ENCODE measurements around the gene SYP.
A peak's percentile ranks its signal among the peaks of the same experiment; 100 is the strongest.
"Not testable (repeated sequence)": the region's sequence is repeated elsewhere in the genome, so short reads cannot be mapped to it uniquely, and the experiment has no call there.

The SYP gene

DNA sequence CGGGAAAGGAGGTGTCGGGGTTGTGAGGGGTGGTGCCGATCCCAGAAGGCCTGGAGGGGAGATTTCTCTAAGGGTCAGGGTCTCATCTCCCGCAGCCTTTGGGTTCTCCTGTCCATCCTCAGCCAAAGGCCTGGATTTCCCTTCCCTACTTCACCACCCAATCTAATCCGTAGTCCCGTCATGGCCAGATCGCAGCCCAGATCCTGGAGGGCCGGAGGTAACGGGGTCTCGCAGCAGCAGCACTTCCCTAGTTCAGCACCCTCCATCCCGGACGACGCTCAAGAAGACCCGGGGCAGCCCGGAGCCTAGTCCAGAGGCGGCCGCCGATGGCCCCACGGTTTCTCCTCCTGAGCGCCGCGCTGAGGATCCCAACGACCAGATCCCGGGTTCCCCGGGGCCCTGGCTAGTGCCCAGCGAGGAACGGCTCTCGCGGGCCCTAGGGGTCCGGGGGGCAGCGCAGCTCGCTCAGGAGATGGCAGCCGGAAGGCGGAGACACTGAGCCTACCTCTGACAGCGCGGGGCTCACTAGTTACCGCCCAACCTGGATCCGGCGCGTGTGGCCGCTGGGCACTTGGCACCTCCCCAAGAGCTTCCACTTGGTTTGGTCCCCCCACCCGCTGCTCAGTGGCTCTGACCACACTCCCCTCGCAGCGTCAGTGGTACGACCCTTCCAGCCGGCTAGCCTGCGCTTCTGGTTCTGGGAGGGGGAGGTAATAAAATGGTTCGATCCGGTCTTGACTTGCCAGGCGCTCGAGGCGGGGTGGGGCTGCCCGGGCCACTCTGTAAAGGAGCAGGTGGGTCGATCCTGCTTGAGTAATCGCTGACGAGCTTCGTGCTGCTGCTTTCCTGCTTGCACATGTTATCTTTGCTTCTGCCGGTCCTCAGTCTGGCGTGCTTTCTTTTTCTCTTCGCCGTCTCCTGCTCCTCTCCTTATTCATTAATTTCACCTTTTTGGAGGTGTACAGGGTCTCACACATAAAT is 33.8 kb downstream of the SYP start:
- peak; percentile 51 for DNase-seq

DNA sequence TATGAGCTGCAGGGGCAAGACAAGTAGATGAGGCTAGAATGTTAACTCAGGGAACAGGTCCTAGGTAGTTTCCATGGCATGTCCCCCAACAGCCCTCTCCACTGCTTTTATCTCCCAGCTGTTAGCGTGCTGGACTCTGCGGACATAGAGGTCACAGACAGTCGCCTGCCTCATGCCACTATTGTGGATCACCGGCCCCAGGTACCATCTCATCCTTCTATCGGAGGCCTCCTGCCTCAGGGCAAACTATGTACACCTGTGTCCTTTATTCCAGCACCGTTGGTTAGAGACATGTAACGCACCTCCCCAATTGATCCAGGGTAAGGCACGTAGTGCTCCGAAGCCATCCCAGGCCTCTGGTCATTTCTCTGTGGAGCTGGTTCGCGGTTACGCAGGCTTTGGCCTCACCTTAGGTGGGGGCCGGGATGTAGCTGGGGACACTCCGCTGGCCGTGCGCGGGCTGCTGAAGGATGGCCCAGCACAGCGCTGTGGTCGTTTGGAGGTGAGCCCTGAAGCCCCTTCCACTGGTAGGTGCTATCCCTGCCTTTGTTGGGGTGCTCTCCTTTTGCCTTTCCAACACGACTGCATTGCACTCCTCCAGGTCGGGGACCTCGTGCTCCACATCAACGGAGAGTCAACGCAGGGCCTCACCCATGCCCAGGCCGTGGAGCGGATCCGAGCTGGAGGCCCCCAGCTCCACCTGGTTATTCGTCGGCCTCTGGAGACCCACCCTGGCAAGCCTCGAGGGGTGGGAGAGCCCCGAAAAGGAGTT is 35.2 kb downstream of the SYP start:
- no peak for DNase-seq

DNA sequence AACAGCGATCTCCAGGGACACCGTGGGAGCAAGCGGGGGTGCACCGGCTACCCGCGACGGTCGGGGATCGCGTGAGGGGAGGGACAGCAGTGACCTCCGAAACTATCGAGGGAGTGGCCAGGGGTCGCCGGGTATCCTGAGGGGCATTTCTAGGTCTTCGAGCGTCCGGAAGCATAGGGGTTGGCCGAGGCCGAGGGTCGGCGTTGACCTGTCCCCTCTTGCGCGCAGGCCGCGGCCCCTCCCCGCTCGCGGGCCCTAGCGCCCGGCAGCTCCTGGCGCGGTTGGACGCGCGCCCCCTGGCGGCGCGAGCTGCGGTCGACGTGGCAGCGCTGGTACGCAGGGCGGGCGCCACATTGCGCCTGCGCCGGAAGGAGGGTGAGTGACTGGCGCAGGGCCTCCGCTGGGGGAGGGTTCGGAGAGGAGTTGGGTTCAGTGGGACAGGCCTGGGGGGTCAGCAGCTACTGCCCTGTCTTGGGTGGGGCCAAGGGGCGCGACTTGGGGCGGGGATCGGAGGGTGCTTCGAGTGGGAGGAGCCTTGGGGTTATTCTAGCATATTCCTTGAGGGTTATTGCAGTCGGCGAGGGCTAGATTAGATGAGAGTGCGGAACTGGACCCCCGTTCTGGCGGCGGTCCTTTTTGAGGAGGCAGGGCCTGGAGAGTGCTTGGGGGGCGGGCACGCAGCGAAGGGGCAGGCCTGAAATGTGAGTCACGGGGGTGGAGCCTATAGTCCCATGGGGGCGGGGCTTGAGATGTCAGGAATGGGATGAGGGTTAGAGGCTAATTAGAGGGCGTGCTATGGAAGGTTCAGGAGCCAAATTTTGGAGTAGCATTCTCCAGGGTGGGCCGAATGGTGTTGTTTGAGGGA is 36.2 kb downstream of the SYP start:
- peak; percentile 71 for DNase-seq

DNA sequence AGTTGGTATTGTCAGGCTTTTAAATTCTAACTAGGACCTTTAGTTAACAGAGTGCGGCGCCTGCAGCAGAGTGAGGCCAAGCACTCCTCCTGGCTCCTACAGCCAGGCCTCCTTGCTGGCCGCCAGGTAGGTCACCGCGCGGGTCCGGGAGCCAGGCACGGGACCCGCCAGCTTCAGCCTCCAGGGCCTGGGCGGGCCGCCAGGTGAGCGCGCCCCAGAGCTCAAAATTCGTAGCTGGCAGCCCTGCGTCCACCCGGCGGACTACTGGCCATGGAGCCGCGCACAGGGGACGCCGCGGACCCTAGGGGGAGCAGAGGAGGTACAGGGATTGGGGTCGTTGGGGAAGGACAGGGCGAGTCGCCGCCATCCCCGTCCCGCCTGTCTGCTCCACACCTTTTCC is 37.4 kb downstream of the SYP start, which contains the start of gene MAGIX:
MAGIX (plus strand) TSS at position 139 of the 400 bp plus-strand sequence; CDS start at position 271, 132 bp downstream.
- DNase-seq = no peak

DNA sequence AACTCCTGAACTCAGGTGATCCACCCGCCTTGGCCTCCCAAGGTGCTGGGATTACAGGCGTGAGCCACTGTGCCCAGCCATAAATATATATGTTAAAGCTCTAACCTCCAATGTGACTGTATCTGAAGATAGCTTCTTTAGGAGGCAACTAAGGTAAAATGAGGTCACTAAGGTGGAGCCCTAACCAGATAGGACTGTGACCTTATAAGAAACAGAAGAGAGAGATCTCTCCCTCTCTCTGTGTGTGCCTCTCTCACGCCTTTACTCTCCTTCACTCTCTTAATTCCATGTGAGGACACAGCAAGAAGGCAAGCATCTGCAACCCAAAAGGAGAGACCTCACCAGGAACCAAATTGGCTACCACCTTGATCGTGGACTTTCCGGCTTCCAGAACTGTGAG is 38.4 kb downstream of the SYP start:
- no peak for DNase-seq

DNA sequence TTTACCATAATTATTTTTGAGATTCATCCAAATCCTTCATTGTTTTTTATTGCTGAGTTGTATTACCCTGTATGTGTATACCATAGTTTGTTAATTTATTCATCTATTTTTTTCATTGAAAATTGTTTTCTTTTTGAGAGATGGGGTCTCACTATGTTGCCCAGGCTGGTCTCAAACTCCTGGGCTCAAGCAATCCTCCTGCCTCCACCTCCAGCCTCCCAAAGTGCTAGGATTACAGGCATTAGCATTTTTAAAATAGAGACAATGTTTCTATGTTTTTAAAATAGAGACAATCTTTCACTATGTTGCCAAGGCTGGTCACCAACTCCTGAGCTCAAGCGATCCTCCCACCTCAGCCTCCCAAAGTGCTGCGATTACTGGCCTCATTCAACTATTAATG is 39.1 kb downstream of the SYP start:
- DNase-seq = no peak

DNA sequence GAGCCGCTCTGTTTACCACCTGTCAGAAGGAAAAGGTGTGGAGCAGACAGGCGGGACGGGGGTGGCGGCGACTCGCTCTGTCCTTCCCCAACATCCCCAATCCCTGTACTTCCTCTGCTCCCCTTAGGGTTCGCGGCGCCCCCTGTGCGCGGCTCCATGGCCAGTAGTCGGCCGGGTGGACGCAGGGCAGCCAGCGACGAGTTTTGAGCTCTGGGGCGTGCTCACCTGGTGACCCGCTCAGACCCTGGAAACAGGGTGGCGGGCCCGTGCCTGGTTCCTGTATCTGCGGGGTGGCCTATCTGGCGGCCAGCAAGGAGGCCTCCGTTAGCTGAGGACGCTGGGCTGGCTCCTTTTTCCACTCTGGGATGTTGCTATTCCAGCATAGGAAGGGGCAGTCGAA is 42.8 kb downstream of the SYP start:
- DNase-seq = no peak

DNA sequence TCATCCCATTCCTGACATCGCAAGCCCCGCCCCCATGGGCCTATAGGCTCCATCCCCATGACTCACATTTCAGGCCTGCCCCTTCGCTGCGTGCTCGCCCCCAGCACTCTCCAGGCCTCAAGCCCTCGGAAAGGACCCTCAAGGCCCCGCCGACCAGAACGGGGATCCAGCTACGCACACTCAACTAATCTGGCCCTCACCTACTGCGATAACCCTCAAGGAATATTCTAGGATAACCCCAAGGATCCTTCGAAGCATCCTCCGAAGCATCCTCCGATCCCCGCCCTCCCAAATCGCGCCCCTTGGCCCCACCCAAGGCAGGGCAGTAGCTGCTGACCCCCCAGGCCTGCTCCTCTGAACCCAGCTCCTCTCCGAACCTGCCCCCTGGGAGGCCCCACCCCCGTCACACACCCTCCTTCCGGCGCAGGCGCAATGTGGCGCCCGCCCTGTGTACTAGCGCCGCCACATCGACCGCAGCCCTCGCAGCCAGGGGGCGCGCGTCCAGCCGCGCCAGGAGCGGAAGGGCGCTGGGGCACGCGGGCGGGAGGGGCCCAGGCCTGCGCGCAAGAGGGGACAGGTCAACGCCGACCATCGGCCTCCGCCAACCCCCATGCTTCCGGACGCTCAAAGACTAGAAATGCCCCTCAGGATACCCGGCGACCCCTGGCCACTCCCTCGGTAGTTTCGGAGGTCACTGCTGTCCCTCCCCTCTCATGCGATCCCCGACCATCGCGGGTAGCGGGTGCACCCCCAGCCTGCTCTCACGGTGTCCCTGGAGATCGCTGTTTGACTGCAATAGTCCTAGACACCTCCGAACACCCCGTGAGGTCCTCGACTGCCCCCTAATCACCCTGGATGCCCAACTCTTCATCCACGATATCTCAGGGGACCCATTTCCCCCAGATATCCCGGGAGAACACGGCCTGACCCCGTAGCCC is 43.8 kb downstream of the SYP start:
- peak; percentile 73 for DNase-seq

DNA sequence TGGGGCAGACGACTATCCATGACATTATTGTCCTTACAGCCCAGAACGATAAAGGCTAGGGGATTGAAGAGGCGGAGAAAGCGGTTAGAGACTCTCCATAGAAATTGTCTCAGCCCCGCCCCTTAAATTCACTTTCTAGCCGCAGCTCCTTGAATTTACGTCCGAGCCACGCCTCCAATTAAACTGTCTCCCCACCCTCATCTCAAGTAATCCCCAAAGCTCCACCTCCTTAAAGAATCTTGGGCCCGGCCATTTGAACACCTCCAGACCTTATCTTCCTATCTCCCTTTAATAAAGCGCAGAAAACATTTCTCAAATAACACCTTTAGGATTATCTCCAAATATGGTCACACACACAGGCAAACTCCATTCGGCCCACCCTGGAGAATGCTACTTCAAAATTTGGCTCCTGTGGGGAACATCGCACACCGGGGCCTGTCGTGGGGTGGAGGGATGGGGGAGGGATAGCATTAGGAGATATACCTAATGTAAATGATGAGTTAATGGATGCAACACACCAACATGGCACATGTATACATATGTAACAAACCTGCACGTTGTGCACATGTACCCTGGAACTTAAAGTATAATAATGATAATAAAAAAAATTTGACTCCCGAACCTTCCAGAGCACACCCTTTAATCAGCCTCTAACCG is 44.6 kb downstream of the SYP start:
- DNase-seq = no peak

DNA sequence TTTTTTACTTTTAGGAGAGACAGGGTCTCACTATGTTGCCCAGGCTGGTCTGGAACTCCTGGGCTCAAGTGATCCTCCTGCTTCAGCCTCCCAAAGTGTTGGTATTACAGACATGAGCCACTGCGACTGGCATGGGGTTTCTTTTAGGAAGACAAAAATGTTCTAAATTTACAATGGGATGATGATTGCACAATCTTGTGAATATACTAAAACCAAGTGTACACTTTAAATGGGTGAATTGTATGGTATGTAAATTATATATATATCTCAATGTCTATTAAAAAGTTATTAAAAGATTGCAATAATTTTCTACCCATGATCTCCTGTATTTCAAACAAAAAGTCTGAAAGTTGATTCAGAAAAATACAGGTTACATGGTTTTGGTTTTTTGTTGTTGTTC is 46.5 kb downstream of the SYP start:
- DNase-seq = no peak

DNA sequence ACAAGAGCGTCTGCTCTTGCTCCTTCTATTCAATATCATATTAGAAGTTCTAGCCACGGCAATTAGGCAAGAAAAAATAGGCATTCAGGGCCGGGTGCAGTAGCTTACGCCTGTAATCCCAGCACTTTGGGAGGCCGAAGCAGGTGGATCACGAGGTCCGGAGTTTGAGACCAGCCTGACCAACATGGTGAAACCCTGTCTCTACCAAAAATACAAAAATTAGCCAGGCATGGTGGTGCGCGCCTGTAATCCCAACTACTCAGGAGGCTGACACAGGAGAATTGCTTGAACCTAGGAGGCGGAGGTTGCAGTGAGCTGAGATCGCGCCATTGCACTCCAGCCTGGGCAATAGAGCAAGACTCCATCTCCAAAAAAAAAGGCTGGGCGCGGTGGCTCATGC is 50.7 kb downstream of the SYP start:
- DNase-seq = not testable (repeated sequence)

DNA sequence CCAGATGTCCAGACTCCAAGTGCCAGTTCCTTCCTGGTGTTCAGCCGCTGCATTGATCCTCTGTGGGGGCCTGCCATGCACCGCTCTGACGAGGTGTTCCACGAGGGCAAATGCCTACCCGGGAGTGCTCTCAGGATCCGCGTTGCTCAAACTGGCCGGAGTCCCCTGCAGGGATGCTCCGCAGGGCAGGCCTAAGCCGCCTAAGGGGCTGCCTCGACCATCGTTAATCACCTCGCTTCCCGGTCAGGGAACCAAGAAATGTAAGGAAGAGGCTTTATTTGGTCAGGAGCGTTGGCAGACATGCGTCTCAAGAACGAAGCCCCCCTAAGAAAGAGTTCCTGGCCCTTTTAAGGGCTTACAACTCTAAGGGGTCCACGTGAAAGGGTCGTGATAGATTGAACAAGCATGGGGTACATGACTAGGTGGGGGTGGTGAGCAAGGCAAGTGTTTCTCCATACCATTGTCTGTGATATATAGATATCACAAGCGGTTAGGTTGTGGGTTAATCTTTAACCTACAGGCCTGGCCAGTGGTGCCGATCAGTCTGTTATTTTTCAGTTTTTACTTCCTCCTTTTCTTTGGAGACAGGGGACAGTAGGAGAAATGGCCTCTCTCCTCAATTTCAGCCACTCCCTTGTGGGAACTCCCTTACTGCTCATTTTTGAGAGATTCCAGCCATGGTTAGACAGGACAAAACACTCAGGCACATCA is 51.4 kb downstream of the SYP start:
- not testable (repeated sequence) for DNase-seq

DNA sequence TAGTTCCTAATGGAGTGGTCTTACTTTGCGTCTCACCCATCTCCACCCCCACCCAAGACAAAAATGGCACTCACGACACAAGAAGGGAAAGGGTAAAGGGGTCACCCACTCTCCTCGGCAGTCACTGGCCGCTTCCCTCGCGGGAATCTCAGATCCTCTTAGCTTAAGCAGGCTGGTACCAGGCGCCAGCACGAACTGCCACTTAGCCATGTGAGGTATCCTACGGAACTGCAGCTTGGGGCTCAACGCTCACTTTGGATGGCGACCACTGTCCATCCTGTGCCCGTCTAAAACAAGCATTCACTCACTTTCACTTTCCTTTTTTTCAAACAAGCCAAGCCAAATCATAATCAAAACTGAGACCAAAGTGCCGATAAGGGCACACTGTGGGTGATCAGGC is 52.1 kb downstream of the SYP start:
- DNase-seq = no peak

DNA sequence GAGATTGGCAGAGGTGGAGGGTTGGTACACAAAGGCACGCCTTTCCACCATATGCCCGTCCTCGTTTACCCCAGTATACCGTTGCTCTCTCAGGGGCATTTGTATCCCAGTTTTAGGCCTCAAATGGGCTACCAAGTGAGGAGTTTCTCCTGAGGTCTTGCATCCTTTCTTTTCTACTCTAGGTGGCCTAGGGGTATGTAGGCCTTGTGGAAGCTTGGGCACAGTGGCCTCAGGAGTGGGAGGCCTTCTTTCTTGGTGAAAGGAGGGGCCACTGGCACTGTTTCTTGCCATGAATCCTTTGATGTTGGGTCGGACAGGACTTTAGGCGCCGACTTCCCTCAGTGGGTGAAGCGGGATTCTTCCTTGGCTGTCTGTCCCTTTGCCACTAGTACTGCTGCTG is 52.7 kb downstream of the SYP start:
- DNase-seq = no peak

DNA sequence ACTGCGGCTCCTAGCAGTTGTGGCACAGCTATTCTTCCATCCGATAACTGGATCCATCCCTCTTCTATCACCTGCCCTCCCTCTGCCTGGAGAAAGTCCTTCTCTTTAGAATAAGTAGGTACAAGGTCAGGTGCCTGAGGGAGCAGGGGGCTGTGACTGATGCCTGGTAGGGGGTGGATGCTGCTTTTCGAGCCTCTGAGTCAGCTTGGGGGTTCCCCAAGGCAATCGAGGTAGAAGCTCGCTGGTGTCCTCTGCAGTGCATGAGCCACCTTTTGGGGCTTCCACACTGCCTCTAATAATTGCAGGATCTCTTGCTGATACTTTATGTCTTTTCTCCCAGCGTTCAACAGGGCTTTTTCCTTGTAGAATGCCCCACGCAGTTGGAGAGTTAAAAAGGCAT is 56.8 kb downstream of the SYP start:
- DNase-seq = not testable (repeated sequence)

DNA sequence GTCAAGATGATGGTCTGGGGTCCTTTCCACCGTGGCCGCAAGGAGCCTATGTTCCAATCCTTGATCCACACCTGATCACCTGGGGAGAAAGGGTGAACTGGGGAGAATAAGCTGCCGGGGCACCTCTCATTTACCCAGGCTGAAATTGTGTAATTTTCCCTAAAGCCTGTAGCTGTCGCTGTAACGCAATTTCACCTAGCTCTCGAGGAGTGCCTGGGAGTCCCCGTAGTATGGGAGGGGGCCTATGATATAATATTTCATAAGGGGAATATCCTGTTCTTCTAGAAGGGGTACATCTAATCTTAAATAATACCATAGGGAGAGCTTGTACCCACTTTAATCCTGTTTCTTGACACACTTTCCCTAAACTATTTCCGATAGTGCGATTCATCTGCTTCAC is 57.7 kb downstream of the SYP start:
- DNase-seq = not testable (repeated sequence)

DNA sequence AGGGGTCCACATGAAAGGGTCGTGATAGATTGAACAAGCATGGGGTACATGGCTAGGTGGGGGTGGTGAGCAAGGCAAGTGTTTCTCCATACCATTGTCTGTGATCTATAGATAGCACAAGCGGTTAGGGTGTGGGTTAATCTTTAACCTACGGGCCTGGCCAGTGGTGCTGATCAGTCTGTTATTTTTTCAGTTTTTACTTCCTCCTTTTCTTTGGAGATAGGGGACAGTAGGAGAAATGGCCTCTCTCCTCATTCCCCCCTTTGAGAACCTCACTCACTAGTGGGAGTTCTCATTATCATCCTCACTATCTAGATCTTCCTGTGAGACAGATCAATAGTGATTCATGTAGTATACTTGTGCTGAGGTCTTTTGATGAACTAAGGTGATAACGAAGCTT is 60.3 kb downstream of the SYP start:
- DNase-seq = no peak

Data from activated gamma-delta T cell (primary cell).